ENCODE data around the gene GSG1L.

The GSG1L gene

DNA sequence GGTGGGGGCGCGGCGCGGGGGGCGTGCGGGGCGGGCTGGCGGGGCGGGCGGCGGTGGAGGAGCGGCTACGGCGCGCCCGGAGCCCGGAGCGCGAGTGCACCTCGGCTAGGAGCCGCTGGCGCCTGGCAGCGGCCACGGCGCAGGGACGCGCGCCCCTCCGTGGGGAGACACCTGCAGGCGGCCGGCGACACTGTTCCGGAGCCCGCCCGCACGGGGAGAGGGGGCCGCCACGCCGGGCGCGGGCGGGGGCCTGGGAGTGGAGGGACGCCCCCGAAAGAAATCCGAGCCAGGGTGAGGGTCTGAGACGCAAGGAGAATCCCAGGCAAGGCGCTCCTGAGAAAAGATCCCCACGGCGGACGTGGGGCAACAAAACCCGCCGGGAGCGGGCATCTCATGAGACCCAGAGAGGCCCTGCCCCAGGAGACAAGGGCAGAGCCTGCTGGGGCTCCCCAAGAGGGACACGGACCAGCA, at the start of gene GSG1L:
Gene GSG1L, minus strand, starts transcription at position 124 of the 471 bp plus-strand sequence. CDS start 290 bp downstream, outside the sequence.
- no peak for DNase-seq (ENCODE audit: low read depth)

GRCh38 chr16:28112908-28113307, 49.4 kb upstream of the GSG1L start:
- DNase-seq (ENCODE audit: low read depth) = no peak

DNA sequence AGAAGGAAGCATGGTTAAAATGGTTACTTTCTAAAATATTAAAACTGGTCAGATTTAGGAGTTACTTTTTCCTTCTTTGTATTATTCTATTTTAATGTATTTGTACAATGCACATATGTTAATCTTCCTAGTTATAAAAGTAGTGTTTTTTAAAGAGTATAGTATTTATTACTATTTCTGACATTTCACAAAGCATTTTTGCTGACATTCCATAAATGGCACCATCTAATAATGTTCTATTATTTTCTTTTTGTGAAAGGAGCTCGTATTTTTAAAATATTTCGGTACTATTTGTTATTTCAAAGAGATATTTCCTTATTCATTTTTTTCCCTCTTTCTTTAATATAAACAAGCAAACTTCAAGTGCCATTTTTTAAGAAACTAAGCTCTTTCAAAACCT, 47.5 kb upstream of the GSG1L start:
- DNase-seq (ENCODE audit: low read depth) = no peak

- DNase-seq (ENCODE audit: low read depth) = no peak
Measured at GRCh38 chr16:28110479-28110878, 47.0 kb upstream of the GSG1L start.

DNA sequence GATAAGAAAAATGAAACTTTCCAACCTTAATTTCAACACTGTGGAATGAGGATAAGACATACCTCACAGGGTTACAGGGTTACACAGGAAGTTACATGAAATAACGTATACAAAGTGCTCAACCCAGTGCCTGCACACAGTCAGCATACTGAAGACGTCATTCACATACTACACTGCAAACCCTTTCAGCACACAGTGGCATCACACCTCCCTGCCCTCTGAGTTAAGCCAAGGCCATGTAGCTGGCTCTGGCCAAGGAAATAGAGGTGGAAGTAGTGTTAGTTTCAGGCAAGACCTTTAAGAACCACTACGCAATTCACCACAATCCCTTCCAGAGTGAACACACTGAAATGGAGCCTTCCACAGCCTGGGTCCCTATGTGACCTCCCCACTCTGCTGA, 46.6 kb upstream of the GSG1L start:
- no peak for DNase-seq (ENCODE audit: low read depth)

DNA sequence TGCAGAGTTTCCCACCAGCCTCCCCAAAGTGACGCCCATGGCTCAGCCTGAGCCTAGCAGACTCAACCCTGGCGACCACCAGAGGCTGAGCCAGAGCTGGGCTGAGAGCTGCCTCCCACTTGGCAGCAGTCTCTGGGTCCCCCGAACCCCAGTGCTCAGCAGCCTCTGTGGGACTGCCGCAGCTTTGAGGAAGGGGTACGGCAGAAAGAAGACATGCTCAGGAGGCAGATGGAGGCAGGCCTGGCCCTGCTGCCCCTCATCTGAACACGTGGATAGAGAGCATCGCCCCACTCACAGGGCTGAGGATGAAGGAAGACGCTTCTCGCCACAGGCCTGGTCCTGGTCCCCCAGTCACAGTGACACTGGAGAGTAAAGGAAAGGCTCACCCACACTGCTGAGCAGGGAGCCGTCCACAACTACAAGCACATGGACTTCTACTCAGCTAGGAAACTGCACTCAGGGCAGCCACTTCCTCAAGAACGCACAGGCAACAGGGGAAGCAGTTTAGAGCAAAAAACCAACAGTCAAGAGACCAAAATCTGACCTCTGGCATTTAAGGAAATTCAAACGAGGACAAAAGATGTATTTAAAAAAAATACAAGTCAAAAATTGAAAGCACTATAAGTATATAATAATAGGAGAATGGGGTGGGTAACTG, 45.2 kb upstream of the GSG1L start:
- no peak for DNase-seq (ENCODE audit: low read depth)

GRCh38 chr16:28107232-28107631, 43.7 kb upstream of the GSG1L start:
- DNase-seq (ENCODE audit: low read depth) = no peak

DNA sequence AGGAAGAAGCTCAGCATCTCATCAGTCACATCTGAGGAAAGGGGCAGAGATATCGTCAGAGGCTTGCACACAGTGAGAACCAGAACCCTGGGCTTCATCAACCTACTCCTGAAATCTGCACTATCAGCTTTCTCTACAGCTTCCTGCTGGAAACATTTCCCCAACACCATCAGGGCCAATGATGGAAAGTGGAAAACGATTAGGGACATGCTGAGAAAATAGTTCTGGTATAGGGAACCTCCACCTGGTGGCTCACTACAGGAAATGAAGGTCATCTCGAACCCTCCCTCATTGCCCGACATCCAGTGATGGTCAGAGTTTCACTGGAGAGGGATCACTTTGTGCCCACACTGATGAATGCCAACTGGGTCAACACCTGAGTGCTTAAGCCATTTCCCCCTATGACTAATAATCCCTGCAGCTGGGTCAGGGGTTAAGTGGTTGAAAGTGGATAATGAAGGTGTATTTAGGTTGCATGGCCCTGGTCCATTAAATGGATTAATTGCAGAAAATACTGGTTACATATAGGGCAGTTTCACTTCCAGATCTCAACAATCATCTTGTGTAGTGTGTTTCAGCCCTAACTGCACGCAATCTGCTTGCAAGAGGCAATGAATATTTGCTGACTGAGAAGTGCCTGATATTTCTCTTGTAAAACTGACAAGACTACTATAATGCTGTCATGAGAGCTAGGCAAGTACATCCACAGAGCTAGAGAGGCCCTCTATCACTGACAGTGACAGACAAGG, 43.1 kb upstream of the GSG1L start:
- DNase-seq (ENCODE audit: low read depth) = no peak

GRCh38 chr16:28105954-28106353, 42.4 kb upstream of the GSG1L start:
- DNase-seq (ENCODE audit: low read depth) = no peak

- DNase-seq (ENCODE audit: low read depth) = no peak
Measured at GRCh38 chr16:28105297-28105696, 41.8 kb upstream of the GSG1L start.

GRCh38 chr16:28104404-28104803, 40.9 kb upstream of the GSG1L start:
- DNase-seq (ENCODE audit: low read depth) = no peak

DNA sequence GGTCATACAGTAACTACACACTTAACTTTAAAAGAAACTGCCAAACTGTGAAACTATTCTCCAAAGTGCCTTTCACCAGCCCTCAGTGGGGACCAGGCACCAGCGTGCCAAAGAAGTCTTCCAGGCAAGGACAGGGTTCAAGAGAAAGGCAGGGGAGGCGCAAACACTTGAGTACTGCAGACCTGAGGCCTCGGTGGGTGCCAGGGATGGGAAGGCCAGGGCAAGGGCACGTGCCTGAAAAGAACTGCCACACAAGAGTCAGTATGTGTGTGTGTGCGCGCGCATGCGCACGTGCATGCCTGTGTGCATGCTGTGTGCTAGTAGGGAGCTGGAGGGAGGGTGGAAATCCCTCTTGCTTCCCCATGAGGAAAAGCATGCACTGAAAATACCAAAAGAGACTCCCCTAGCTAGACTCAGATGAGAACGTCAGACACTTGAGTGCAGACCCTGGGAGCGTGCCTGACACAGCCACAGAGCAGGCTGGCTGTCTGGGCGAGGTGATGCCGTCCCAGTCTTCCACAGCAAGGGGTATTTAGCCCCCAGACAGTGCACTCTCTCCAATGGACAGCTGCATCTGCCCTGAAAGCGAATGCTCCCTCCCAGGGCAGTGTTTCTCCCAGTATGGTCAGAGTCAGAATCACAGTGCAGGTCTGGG, 40.1 kb upstream of the GSG1L start:
- no peak for DNase-seq (ENCODE audit: low read depth)

- no peak for DNase-seq (ENCODE audit: low read depth)
Measured at GRCh38 chr16:28101533-28101890, 38.0 kb upstream of the GSG1L start.

DNA sequence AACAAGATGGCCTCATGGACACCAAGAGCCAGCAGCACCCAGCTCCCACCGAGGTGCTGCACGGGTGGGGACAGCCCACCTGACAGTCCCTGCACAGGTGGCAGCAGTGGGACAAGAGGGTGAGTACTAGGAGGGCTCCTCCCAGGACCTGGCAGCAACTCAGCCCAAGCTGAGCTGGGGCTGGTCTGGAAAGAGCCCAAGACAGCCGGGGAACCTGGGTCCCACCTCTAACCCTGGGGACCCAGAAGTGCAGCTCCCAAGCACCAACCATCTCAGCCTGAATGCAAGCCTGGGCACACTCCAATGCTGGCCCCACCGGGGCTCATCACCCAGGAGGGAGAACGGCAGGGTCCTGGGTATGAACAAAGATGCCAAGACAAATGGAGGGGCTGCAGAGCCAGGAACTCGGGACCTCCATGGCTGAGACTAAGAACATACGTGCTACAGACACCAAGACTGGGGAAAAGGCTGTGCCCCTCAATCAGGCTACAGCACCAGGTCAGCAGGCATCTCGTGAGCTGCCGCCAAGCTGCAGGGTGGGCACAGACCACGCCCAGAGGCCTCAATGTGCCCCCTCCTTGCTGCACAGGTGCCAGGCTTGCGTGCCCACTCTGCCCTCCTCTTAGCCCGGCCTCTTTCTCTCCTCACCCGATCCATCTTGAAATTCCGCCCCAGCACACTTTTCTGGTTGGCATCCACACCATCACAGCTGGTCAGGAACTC, 37.5 kb upstream of the GSG1L start:
- no peak for DNase-seq (ENCODE audit: low read depth)

DNA sequence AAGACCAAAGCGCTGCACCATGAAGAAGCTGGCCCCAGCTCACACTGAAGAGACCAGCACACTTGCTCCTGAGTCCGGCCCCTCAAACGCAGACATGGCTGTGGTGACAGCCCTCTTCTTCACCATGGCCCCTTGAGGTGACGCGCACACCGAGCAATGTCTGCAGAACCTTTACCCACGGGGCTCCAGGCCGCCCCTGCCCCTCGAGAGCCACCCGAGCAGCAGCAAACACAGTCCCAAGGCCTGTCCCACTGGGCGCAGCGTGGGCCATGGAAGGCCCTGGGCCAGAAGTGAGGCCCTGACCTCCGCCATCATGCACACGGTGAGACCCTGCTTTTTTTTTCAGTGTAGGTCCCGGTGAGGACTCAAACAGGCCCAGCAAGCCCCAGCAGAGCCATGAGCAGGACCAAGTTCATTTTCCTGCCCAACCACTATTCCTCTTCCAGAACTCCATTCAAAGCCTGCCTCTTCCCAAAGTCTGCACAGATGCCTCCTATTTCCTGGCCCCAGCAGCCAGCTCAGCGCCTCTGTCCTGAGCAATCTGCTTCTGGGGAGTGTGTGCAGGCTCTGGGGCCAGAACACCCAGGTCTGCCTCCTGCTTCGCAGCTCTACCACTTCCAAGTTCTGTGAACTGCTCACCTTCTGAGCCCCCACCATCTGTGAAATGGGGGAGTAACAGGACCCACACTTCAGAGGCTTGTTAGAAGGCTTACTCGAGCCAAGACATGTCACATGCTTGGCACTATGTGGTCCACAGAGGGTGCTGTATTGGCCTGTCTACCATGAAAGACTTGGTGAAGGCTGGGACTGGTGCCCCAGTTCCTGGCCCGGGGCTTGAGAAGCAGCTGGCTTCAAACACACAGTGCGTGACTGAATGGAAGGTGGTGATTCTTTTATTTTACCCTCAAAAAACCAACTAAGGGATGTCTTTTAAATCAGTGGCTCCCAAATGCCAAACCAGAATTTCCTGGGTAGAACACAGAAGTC, 35.7 kb upstream of the GSG1L start:
- DNase-seq (ENCODE audit: low read depth) = no peak

DNA sequence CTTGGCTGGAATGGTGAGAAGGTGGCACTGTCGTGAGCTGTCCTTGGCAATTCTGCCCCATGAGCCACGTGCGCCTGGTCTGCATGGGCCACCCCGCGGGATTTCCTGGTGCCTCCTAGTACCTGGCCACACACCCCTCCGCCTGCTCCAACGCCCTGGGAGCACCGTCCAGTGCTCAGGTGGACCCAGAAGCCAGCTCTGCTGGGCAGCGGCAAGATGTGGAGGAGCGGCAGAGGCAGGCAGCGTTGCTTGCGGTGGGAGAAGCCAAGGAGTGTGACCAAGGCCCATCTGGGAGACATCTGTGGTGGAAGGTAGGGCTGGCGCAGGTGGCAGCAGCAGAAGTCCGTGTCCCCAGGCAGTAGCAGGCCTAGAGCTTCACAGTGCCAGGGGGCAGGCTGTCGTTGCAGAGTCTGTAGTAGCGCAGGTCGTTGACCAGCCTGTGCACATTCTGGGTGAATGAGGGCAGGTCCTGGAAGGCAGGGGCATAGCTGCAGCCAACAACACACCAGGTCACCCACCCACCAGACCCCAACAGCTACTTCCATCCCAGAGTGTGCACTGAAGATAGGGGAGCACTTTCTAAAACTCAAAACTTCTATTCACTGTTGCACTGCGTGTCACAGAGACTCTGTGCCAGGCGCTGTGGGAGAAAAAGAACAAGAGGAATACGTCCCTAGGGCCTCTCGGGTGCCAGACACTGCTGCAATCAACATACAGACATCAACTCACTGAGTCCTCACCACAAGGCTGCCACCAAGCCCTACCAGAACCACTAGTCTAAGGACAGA, 34.9 kb upstream of the GSG1L start:
- no peak for DNase-seq (ENCODE audit: low read depth)

GRCh38 chr16:28096983-28097899, 33.7 kb upstream of the GSG1L start:
- no peak for DNase-seq (ENCODE audit: low read depth)

GRCh38 chr16:28093385-28093725, 29.8 kb upstream of the GSG1L start:
- no peak for DNase-seq (ENCODE audit: low read depth)

DNA sequence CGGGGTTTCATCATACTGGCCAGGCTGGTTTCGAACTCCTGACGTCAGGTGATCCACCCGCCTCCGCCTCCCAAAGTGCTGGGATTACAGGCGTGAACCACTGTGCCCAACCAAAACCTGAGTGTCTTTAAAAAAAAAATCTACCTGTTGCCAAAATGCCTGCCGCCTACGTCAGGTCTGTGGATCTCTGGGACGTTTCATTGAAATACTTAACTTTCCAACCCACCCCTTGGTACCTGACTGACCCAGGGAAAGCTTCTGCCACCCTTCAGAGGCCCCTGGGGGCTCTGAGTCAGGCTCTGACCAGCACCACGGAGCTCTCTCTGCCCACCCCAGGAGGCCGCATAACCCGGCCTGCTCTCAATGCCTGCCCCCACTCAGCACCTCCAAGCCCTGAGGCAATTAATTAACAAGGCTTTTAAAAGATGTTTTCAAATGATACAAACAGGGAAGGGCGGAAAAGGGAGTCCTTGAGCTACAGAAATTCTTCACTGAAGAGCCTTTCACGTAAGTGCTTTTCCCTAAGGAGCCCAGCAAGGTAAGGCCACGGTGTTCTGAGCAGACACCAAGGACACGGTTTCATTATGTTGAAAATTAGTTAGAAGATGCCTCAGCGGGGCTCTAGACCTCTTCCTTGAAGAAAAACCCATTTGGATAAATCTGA, 29.3 kb upstream of the GSG1L start:
- no peak for DNase-seq (ENCODE audit: low read depth)

All from GM04503 (cell line).